Fibroblast of lung (primary cell): ENCODE results near the gene CSRP1. TPM values are rescaled to one million over a fixed set of nuclear protein-coding genes. Genes with fewer than 3 reads are reported as not detected.

Source experiments
- DNase-seq, 2 donors: peaks; one replicate each; pipeline versions ENCODE4 v3.0.0 to v3.0.0-alpha.2; 2010; ENCODE audit warnings: low read depth in 2 of 2
- H2AFZ ChIP-seq: 2 replicates; pipeline ENCODE4 v1.5.1; 2012; ENCODE audit warnings: low read length, control low read depth, inconsistent platforms
- H3K27ac ChIP-seq: 2 replicates; pipeline ENCODE4 v1.5.1; 2011; ENCODE audit warnings: low read length, control low read depth; ENCODE audit not compliant: insufficient read depth
- H3K27me3 ChIP-seq: 2 replicates; pipeline ENCODE4 v1.5.1; 2011; ENCODE audit warnings: mild to moderate bottlenecking, low read length; ENCODE audit not compliant: control insufficient read depth, insufficient read depth
- H3K36me3 ChIP-seq: 2 replicates; pipeline ENCODE4 v1.5.1; 2011; ENCODE audit warnings: low read length; ENCODE audit not compliant: control insufficient read depth, insufficient read depth
- H3K4me1 ChIP-seq: 2 replicates; pipeline ENCODE4 v1.5.1; 2011; ENCODE audit warnings: low read length; ENCODE audit not compliant: control insufficient read depth, insufficient read depth; ENCODE audit errors: extremely low read depth
- H3K4me2 ChIP-seq: 2 replicates; pipeline ENCODE4 v1.5.1; 2011; ENCODE audit warnings: low read length, control low read depth; ENCODE audit not compliant: insufficient read depth; ENCODE audit errors: extremely low read depth
- H3K4me3 ChIP-seq, 4 experiments: fragments of 200-600 bp in 1 of 4; sonication (generic) in 1 of 4; replicated peaks in 1 of 4; 2 replicates each; pipeline ENCODE4 v1.5.1; 2011 to 2016; ENCODE audit warnings: low read length in 4 of 4, low read depth in 3 of 4, mild to moderate bottlenecking in 3 of 4, control low read depth in 2 of 4, inconsistent platforms in 1 of 4, mixed read lengths in 1 of 4; ENCODE audit not compliant: insufficient read depth in 1 of 4; ENCODE audit errors: control extremely low read depth in 1 of 4
- H3K79me2 ChIP-seq: 2 replicates; pipeline ENCODE4 v1.5.1; 2012; ENCODE audit warnings: mild to moderate bottlenecking, low read length, inconsistent platforms; ENCODE audit not compliant: control insufficient read depth, insufficient read depth
- H3K9ac ChIP-seq: 2 replicates; pipeline ENCODE4 v1.5.1; 2011; ENCODE audit warnings: mild to moderate bottlenecking, low read length, control low read depth; ENCODE audit not compliant: insufficient read depth
- H3K9me3 ChIP-seq: 2 replicates; pipeline ENCODE4 v1.5.1; 2012; ENCODE audit warnings: low read depth, low read length; ENCODE audit not compliant: control insufficient read depth, insufficient read depth
- H4K20me1 ChIP-seq: 2 replicates; pipeline ENCODE4 v1.5.1; 2011; ENCODE audit warnings: low read length; ENCODE audit not compliant: control insufficient read depth, insufficient read depth; ENCODE audit errors: extremely low read depth
- CTCF ChIP-seq, 2 donors: IDR thresholded peaks in 1 of 2; conservative IDR thresholded peaks in 1 of 2; 1 replicate in 1 of 2; 2 replicates in 1 of 2; pipeline ENCODE4 v1.5.1; 2011 to 2012; ENCODE audit warnings: low read length in 2 of 2, control low read depth in 1 of 2, inconsistent platforms in 1 of 2, low read depth in 1 of 2, mild to moderate bottlenecking in 1 of 2
- EZH2 ChIP-seq: IDR thresholded peaks from 2 replicates; pipeline ENCODE4 v1.5.1; 2012; ENCODE audit warnings: low read length, control low read depth, mild to moderate bottlenecking; ENCODE audit errors: missing control alignments
- polyA plus RNA-seq, 2 donors: library from polyadenylated mRNA; depleted of rRNA in 1 of 2; stranded (reverse) in 1 of 2; unstranded in 1 of 2; fragments of >200 nt; gene quantifications; 2 replicates each; pipeline ENCODE4 v1.2.1, GENCODE V29; 2011 to 2012; ENCODE audit warnings: missing spikeins in 1 of 2
- total RNA-seq: library from RNA; depleted of rRNA; stranded (reverse); fragments of >200 nt; gene quantifications from 2 replicates; pipeline ENCODE4 v1.2.1, GENCODE V29; 2014

The CSRP1 gene
- total and polyA plus RNA-seq, 2 donors (not counting 1 experiment from before 2014, with no cell fraction given): 195 to 1,081 TPM

DNA sequence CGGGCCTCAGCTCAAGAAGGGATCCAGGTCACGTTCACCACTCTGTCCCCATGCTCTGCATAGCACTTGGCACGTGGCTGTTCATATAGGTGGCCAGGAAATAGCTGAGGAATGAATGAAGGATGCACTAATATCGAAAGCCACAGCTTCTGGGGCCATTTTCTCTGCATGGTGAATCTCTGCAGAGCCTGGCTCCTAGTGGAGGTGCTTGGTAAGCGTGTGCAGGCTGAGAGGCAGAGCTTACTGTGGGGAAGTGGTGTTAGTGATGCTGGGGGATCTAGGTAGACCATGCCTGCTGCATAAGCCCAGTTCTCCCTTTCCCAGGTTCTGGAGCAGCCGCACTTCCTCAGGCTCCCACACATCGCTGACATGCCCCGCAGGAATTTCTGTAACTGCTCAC lies 8.3 kb downstream of the CSRP1 start:
- Histone ChIP-seq H2AFZ (no peak overlapping the region), H3K27ac (no peak overlapping the region), H3K9ac (no peak overlapping the region), H3K4me1 (peaks cover 50% of the 10 kb centered on the region), H4K20me1 (no peaks in the 10 kb centered on the region), H3K27me3 (no peaks in the 10 kb centered on the region), H3K79me2 (peaks cover 63% of the 10 kb centered on the region), H3K4me3 (no peak overlapping the region), H3K36me3 (peaks cover 19% of the 10 kb centered on the region), H3K4me2 (no peak overlapping the region), H3K9me3 (no peaks in the 10 kb centered on the region)
- TF ChIP-seq EZH2 (no peak), CTCF (conservative IDR thresholded peaks at IDR 0.05 in 1 of 2, IDR thresholded peaks at IDR 0.05 in 1 of 2; ENCODE audit: low read depth in 1 of 2, low read length in 2 of 2) (no peak)
- no peak for DNase-seq

- DNase-seq: no peak
Observed at GRCh38 chr1:201497935-201498509, 8.9 kb downstream of the CSRP1 start.

GRCh38 chr1:201496296-201496690 lies 10.6 kb downstream of the CSRP1 start:
- no peak for DNase-seq
- Histone ChIP-seq H3K79me2 (peaks cover 59% of the 10 kb centered on the region), H3K4me2 (peak overlapping the region; percentile 3), H4K20me1 (no peaks in the 10 kb centered on the region), H3K4me3 (peak overlapping the region in 1 of 4 experiments; percentile 20), H3K36me3 (peaks cover 21% of the 10 kb centered on the region), H3K4me1 (peaks cover 54% of the 10 kb centered on the region), H3K27me3 (no peaks in the 10 kb centered on the region), H3K9ac (no peak overlapping the region), H2AFZ (no peak overlapping the region), H3K9me3 (no peaks in the 10 kb centered on the region), H3K27ac (peak overlapping the region; percentile 58)
- TF ChIP-seq CTCF (conservative IDR thresholded peaks at IDR 0.05 in 1 of 2, IDR thresholded peaks at IDR 0.05 in 1 of 2; ENCODE audit: low read depth in 1 of 2, low read length in 2 of 2): no peak
- TF ChIP-seq EZH2: no peak

More at GRCh38 chr1:201497935-201498509, 8.9 kb downstream of the CSRP1 start:
- no peak overlapping the region for H3K4me2 ChIP-seq
- H3K4me3 ChIP-seq: no peak overlapping the region
- H2AFZ ChIP-seq: no peak overlapping the region
- H4K20me1 ChIP-seq: no peaks in the 10 kb centered on the region
- H3K27me3 ChIP-seq: no peaks in the 10 kb centered on the region
- no peaks in the 10 kb centered on the region for H3K9me3 ChIP-seq
- TF ChIP-seq CTCF (conservative IDR thresholded peaks at IDR 0.05 in 1 of 2, IDR thresholded peaks at IDR 0.05 in 1 of 2; ENCODE audit: low read depth in 1 of 2, low read length in 2 of 2): no peak
- TF ChIP-seq EZH2: no peak
- peaks cover 53% of the 10 kb centered on the region for H3K4me1 ChIP-seq
- H3K79me2 ChIP-seq: peaks cover 65% of the 10 kb centered on the region
- H3K27ac ChIP-seq: no peak overlapping the region
- H3K36me3 ChIP-seq: peaks cover 21% of the 10 kb centered on the region
- no peak overlapping the region for H3K9ac ChIP-seq
